LHCN-M2 (cell line): ENCODE results near the gene CIRBP. TPM values are rescaled to one million over a fixed set of nuclear protein-coding genes. Genes with fewer than 3 reads are reported as not detected.
A peak's percentile ranks its signal among the peaks of the same experiment; 100 is the strongest.
"Not testable (repeated sequence)": the region's sequence is repeated elsewhere in the genome, so short reads cannot be mapped to it uniquely, and the experiment has no call there.

Experiments used
- DNase-seq: peaks from one replicate; pipeline ENCODE4 v3.0.0-alpha.2; 2012; ENCODE audit warnings: low read depth
- total RNA-seq: library from RNA; depleted of rRNA; stranded (reverse); fragments of >200 nt; gene quantifications from 2 replicates; pipeline ENCODE4 v1.2.3, GENCODE V29; 2014

The CIRBP gene
- total RNA-seq, 1 experiment from 2014 or later = 293 TPM

- DNase-seq = no peak
These were observed 39.6 kb downstream of the CIRBP start for GRCh38 chr19:1308718-1309117.

GRCh38 chr19:1309977-1310852 is 41.1 kb downstream of the CIRBP start:
- DNase-seq = no peak

GRCh38 chr19:1310853-1311180 is 41.7 kb downstream of the CIRBP start:
- DNase-seq = no peak

- no peak for DNase-seq
These were observed 42.5 kb downstream of the CIRBP start for GRCh38 chr19:1311543-1312091.

GRCh38 chr19:1312767-1313694 is 43.9 kb downstream of the CIRBP start:
- peak; percentile 51 for DNase-seq

GRCh38 chr19:1313695-1314613 is 44.8 kb downstream of the CIRBP start:
- no peak for DNase-seq

- DNase-seq = no peak
These were observed 46.5 kb downstream of the CIRBP start for GRCh38 chr19:1315470-1316166.

- DNase-seq = no peak
These were observed 47.3 kb downstream of the CIRBP start for GRCh38 chr19:1316466-1316865.

GRCh38 chr19:1317274-1318003 is 48.3 kb downstream of the CIRBP start:
- DNase-seq = no peak

GRCh38 chr19:1318678-1319471 is 49.7 kb downstream of the CIRBP start:
- no peak for DNase-seq

GRCh38 chr19:1320282-1320650 is 51.1 kb downstream of the CIRBP start:
- DNase-seq = not testable (repeated sequence)

GRCh38 chr19:1321539-1321938 is 52.4 kb downstream of the CIRBP start:
- no peak for DNase-seq

GRCh38 chr19:1322198-1322981 is 53.3 kb downstream of the CIRBP start:
- DNase-seq = no peak

- DNase-seq = no peak
These were observed 55.2 kb downstream of the CIRBP start for GRCh38 chr19:1324249-1324805.
